ENCODE results near the gene RNF135.

DNA sequence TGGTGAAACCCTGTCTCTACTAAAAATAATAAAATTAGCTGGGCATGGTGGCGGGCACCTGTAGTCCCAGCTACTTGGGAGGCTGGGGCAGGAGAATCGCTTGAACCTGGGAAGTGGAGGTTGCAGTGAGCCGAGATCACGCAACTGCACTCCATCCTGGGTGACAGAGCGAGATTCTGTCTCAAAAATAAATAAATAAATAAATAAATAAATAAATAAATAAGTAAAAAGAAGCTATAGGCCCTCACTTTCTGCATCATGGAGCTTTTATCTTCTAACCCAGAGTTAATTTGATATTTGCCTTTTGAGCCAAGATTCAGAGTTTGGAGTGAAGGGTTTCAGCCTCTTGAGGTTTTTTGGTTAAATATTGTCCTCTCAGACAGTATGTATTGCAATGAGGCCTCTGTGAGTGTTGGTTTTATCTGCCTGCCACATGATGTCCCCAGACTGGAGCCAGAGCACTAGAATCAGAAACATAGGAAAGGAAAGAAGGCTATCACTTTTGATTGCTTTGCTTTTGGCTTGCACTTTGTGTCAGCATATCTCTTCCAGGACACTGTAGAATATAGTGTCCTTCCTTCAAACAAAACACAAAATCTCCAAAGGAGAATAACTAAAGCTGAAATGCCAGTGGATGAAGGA, 32.5 kb downstream of the RNF135 start:
- TF ChIP-seq, protein P1, sequence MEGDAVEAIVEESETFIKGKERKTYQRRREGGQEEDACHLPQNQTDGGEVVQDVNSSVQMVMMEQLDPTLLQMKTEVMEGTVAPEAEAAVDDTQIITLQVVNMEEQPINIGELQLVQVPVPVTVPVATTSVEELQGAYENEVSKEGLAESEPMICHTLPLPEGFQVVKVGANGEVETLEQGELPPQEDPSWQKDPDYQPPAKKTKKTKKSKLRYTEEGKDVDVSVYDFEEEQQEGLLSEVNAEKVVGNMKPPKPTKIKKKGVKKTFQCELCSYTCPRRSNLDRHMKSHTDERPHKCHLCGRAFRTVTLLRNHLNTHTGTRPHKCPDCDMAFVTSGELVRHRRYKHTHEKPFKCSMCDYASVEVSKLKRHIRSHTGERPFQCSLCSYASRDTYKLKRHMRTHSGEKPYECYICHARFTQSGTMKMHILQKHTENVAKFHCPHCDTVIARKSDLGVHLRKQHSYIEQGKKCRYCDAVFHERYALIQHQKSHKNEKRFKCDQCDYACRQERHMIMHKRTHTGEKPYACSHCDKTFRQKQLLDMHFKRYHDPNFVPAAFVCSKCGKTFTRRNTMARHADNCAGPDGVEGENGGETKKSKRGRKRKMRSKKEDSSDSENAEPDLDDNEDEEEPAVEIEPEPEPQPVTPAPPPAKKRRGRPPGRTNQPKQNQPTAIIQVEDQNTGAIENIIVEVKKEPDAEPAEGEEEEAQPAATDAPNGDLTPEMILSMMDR (IDR thresholded peaks at IDR 0.05 in 8 of 11, conservative IDR thresholded peaks at IDR 0.05 in 3 of 11): no peak
- no peak for TF ChIP-seq POLR2A (IDR thresholded peaks at IDR 0.05)
